Stimulated activated CD8-positive, alpha-beta memory T cell treated with anti-CD3 and anti-CD28 coated beads, Interleukin-7, amount 100 ng/mL, for 24 hours (primary cell): ENCODE data around the gene MZF1.
"Not testable (repeated sequence)": the region's sequence is repeated elsewhere in the genome, so short reads cannot be mapped to it uniquely, and the experiment has no call there.

Experiments used
- DNase-seq: peaks from one replicate; pipeline ENCODE4 v3.0.0-alpha.2; 2020; ENCODE audit warnings: low read depth

Gene MZF1

DNA sequence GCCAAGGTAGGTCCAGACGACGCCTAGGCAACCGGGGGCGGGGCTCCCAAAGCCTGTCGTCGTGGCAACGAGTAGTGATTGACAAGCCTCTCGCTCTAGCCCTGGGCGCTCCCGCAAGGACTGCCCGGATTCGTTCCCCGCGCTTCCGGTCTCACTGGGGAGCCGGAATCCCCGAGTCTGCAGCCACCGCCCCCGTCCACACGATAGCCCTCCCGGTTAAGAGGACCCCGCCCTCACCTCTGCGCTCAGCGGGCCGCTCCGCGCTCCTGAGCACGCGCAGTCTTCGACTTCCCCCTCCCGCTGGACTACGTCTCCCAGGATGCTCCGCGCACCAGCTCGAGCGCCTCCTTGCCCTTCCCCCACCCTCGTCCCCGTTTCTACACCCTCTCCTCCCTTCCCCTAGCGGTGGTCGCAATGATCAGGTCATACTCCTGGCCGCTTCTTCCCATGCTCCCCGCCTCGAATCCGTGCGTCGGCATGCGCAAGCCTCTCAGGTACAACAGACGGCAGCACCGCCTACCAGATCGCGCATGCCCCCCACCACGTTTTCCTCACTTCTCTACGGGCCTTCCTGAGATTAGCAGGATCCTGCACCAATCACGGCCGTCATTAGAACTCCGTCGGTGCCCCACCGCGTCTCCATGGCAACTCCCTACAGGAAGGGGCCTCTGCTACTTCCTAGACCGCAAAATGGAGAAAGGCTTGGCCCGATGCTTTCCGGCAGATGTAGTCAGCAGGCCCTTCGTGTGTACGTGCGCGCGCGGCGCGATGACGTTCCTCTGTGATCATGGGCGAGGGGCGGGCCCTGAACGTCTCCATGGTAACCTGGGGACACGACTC is at the start of gene MZF1:
TSS of gene MZF1 (minus strand) at position 518 of the 840 bp plus-strand sequence. CDS start 1,946 bp downstream, outside the sequence.
- peak; percentile 99 for DNase-seq

DNA sequence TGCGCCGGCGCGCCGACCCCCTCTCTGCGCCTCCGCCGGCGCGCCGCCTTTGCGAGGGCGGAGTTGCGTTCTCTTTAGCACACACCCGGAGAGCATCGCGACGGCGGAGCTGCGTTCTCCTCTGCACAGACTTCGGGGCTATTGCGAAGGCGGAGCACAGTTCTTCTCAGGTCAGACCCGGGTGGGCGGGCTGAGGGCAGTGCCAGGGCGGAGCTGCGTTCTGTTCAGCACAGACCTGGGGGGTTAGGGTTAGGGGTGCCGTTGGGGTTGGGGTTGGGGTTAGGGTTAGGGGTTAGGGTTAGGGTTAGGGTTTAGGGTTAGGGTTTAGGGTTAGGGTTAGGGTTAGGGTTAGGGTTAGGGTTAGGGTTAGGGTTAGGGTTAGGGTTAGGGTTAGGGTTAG is 34.1 kb upstream of the MZF1 start:
- DNase-seq = not testable (repeated sequence)

DNA sequence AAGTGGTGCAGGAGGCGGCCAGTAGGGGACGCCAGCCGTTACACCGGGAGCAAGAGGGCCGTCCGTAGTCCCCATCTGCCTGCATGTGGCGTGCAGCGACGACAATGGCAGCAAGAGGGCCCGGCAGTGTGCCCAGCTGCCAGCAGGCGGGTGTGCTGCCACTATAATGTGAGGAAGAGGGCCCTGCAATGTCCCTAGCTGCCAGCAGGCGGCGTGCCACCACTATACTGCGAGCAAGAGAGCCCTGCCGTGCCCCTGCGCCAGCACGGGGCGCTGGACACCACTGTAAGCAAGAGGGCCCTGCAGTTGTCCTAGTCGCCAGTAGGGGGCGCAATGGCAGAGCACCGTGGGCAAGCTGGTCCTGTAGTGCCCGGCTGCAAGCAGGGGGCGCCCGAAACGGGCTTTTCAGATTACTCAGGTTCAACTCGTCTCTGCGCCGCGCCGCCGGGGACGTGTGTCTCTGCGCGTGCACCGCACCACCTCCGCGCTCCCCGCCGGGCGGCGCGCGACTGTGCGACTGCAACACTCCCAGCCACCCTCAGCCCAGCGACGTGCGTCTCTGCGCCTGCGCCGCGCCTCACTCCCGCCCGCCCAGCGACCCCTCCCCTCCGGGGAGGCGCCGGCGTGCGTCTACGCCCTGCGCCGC is 33.2 kb upstream of the MZF1 start:
- not testable (repeated sequence) for DNase-seq

DNA sequence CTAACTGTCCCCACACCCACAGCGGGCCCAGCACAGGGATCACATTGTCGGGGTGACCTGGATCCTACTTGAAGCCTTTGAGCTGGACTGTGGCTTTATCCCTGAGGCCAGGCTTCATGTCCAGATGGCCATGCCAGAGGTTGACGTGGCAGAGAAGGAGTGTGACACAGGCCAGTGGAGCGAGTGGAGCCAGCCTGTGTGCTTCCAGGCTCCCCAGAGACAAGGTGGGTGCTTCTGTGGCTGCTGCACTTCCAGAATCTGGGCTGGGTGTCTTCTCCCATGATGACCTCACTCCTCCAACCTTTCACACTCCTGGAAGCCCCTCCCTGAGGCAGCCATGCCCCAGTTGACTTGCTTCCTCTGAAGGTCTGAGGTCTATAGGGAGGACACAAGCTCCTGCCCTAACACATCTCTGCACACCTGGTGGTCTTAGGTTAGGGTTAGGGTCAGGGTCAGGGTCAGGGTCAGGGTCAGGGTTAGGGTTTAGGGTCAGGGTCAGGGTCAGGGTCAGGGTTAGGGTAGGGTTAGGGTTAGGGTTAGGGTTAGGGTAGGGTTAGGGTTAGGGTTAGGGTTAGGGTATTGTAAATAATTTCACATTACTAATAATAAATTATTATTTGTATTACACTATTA is 13.1 kb upstream of the MZF1 start:
- no peak for DNase-seq

DNA sequence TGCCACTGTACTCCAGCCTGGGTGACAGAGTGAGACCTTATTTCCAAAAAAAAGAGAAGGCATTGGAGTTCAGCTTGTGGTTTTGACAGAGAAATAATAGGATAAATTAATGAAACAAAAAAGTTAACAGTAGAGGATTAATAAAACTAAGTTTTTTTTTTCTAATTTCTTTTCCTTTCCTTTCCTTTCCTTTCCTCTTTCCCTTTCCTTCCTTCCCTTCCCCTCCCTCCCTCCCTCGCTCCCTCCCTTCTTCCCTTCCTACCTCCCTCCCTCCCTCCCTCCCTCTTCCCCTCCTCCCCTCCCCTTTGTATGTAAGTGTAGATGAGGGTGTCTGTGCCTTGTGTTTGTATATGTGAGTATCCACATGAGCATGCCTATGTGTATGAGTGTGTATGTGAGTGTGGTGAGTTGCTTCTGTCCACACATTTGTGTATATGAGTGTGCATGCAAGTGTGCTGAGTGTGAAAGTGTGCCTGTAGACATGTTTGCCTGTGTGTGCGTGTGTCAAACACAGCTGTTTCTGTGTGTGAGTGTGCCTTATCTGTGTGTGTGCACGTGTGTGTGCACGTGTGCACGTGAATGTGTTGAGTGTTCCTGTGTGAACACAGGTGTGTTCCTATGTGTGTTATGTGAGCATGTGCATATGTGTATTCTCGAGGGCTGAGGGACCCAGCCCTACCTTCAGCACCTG is 12.5 kb upstream of the MZF1 start:
- no peak for DNase-seq

DNA sequence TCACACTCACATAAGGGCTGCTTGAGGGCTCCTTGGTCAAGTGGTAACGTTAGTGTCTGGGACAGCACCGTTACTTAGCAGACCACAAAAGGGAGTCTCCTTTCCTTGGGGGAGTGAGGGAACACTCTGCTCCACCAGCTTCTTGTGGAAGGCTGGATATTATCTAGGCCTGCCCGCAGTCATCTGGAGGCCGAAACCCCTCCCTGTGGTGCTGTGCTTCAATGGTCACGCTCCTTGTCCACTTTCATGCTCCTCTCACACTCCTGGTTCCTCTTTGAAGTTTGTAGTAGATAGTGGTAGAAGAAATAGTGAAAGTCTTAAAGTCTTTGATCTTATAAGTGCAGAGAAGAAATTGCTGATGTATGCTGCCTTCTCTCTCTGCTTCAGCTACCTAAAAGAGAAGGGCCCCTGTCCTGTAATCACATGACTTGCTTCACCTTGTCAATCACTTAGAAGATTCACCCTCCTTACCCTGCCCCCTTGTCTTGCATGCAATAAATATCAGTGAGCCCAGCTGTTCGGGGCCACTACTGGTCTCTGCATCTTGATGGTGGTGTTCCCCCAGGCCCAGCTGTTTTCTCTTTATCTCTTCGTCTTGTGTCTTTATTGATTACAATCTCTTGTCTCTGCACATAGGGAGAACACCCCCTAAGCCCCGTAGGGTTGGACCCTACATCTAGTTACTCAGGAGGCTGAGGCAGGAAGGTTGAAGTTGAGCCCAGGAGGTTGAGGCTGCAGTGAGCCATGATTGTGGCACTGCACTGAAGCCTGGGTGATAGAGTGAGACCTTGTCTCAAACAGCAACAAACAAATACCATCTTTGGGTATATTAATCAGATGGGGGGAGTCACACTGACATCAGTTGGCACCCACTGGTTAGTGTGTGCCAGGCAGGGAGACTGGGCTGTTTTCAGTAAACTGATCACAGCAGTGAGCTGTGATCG is 11.6 kb upstream of the MZF1 start:
- DNase-seq = no peak

DNA sequence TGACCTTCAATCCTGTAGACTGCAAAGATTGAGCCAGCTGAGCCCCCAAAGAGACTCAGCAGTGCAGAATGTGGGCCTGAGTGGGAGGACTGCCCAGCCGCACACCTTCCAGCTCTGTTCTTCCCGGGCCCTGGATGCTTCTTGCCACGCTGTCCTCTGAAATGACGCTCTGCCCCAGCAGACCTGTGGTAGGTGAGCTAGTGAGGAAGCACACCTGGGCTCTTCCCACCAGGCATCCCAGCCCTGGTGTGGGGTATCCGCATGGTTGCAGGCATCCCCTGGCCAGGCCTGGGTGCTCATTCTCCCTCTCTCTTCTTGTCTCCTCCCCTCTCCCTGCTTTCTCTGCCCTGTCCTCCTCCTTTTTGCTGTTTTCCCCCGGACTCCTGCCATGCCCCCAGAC is 9.8 kb upstream of the MZF1 start:
- no peak for DNase-seq

DNA sequence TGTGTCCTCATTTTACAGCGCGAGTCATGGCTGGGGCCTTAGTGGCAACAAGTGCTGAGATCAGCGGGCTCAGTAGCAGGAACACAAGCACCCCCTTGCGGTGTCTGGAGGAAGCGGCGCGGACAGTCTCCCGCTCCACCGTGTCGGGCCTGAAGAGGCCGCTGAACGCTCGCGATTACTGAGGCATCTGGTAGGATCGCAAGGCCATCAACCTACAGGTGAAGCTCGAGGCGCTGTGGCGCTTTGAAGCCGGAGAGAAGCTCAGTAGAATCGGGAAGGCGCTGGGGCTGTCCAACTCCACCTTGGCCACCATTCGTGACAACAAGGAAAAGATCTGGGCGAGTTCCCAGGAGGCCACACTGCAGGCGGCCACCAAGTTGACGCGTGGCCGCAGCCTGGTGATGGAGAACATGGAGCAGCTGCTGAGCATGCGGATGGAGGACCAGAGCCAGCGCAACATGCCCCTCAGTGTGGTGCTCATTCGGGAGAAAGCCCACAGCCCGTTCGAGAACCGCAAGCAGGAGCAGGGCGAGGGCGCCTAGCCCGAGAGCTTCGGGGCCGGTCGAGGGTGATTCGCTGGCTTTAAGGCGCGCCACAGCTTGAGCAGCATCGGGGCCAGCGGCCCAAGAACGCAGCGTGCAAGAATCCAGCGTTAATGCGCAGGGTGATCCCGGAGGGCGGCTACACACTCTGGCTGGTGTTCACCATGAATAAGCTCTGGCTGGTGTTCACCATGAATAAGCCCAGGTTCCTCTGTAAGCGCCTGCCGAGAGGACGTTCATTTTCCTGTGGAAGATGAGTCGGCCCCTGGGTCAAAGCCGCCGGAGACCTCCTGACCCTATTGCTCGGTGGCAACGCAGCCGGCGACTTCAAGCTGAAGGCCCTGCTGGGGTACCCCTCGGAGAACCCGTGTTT is 8.3 kb upstream of the MZF1 start:
- DNase-seq = peak; percentile 88

DNA sequence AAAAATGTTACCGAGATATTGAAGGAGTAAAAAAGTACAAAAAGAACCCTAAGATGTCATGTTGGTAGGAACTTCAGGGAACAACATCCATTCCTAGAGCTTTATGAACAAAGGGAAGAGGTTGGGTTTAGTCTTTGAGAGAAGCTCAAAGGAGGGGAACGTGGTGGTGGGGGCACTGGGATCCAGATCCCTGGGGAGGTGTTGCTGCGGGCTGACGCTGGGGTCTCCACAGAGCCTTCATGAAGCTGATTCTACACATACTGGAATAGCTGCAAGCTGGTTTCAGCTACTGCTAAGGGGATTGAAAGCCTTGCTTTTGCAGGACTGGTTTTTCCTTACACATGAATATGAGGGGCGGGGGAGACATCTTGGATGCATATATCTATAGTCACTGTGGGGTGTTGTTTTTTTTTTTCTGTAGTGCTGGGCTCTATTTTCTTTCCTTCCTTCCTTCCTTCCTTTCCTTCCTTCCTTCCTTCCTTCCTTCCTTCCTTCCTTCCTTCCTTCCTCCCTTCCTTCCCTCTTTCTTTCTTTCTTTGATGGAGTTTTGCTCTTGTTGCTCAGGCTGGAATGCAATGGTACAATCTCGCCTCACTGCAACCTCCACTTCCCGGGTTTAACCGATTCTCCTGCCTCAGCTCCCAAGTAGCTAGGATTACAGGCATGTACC is 6.5 kb upstream of the MZF1 start:
- no peak for DNase-seq

DNA sequence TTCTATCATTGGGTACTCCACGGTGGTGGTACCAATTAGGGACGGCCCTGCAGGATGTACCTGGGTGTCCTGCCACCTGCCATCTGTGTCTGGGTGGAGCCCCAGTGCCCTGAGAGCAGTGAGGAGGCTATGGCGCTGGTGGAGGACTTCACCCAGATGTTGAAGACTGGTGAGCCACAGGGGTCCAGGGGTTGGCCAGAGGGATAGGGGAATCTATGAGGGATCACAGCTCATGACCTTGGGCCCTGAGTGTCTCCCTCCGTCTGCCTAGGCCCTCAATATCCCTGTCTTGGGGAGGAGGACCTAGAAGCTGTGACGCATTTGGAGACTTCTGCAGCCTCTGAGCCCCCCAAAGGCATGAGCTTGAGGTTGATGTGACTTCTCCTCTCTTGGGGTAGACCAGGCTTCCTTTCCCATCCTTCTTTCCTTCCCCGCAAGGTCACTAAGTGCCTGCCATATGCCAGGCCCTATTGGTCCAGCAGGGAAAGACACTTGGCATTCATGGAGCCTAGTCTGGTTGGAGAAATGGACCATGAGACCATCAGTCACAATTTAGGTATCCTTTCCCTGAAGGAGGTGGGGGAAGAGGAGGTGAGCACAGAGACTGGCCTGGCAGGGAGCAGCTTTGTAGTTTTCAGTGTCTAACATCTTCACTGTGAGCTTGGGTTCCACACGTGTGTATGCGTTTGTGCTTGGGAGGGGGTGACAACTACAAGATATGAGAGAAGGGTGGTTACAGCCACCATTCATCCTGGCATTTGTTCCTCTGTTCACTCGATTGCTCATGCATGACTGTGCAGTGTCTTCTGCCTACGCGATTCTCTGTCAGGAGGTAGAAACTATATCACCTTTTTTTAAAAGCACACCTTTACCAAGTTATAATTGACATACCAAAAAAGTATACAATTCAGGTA is 5.1 kb upstream of the MZF1 start:
- DNase-seq = no peak

DNA sequence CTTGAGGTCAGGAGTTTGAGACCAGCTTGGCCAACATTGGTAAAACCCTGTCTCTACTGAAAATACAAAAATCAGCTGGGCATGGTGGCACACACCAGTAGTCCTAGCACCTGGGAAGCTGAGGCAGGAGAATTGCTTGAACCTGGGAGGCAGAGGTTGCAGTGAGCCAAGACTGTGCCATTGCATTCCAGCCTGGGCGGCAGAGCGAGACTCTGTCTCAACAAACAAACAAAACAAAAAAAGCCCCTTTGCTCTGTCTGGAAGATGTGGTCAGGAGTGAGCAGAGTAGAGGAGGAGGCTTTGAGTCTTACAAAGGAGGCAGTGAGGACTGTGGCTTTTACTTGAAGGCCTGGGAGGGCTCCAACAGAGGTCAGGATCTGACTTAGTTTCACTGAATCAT is 4.4 kb upstream of the MZF1 start:
- DNase-seq = not testable (repeated sequence)

DNA sequence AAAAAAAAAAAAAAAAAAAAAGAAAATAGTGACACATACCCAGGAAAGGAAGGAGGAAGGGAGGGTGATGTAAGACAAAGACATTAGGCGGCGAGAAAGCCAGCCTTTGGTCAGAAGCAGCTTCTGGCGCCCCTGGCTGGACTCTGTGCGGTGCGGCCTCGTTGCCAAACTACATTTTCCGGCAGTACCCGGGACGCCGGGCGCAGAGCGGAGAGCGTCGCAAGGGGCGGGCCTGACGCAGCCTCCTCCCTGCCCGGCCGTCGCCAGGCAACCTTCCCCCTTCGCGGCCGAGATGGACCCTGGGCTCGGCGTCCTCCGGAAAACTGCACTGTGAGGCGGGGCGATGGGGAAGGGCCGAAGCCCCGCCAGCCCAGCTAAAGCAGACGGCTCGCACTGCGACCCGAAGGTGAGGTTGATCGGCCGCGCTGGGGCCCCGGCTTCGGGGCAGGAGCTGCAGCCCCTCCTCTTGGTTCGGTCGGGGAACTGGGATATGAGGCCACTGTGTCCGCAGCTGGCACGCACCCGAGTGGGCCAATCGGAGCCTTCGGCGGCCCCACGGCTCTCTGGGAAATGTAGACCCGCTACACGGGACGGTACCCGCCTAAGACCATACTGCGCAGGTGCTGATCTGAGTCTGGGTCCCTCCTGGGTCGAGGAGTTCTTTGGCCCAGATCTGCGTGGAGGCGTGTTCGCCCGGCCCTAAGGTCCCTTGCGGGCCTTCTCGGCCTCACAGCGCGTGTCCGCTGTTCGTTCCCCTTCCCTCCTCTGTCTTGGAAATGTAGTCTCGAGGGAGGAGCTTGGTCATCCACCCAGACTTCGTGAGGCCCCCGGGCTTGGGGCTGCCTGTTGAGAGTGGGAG is 2.3 kb upstream of the MZF1 start:
- DNase-seq = peak; percentile 54

DNA sequence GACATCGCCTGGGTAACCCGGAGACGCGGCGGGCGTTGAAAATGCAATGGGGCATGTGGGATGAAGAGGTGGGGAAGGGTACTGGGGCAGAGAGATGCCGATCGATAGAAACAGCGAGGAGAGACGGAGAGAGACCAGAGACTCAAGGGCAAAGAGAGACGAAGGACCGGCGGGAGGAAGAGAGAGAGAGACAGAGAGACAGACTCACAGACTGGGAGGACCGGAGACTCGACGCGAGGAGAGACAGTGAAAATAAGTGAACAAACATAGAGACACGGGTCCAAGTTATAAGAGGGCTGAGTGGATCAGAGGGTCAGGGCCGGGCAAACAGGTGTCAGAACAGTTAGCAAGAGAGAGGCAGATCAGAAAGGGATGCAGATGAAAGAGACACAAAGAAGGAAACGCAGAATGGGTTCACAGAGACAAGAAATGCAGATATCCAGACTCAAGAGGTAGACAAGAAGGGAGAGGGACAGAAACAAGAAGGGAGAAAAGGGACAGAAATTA is 576 bp upstream of the MZF1 start:
- DNase-seq = no peak

DNA sequence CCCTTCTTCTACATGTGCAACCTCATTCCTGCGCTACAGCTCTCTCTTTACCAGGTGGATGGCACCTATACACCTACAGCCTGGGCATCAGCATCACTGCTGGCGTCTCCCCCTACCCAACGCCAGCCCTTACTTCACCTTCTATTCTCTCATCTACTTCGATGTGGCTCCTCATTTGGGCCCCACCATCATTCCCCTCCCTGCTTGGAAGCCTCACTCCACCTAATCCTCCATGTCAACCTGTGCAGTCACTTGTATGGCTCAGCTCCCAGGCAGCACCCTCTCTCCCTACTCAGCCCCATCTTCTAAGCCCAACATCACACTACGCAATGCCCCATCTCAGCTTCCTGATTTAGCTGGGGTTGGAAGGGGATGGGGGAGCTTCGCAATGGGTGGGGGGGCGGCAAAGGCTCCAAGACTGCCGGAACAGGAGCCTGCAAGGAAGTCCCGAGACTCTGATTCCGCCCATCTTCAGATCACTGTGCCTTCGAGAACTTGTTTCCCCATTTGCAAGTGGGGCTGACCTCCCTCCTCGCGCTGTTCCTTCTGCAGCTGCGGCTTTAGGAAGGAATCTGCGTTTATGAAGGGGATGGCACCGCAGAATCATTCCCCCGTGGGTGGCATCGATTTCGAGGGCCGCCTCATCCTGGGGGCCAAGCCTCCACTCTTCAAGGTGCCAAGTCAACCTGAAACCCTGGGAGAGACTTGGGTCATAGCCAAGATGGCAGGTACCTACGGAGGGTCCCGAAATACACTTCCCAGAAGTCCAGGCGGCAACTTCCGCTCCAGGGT is 913 bp downstream of the MZF1 start:
- no peak for DNase-seq

DNA sequence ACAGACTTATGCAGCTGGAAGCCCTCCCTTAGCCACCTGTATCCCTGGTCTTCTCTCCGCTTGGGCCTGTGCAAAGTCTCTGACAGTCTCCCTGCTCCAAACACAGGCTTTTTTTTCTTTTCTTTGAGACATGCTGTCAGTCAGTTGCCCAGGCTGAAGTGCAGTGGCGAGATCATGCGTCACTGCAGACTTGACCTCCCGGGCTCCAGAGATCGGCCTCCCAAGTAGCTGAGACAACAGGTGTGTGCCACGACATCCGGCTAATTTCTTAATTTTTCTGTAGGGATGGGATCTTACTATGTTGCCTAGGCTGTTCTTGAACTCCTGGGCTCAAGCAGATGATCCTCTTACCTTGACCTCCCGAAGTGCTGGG is 1.6 kb downstream of the MZF1 start:
- DNase-seq = no peak

DNA sequence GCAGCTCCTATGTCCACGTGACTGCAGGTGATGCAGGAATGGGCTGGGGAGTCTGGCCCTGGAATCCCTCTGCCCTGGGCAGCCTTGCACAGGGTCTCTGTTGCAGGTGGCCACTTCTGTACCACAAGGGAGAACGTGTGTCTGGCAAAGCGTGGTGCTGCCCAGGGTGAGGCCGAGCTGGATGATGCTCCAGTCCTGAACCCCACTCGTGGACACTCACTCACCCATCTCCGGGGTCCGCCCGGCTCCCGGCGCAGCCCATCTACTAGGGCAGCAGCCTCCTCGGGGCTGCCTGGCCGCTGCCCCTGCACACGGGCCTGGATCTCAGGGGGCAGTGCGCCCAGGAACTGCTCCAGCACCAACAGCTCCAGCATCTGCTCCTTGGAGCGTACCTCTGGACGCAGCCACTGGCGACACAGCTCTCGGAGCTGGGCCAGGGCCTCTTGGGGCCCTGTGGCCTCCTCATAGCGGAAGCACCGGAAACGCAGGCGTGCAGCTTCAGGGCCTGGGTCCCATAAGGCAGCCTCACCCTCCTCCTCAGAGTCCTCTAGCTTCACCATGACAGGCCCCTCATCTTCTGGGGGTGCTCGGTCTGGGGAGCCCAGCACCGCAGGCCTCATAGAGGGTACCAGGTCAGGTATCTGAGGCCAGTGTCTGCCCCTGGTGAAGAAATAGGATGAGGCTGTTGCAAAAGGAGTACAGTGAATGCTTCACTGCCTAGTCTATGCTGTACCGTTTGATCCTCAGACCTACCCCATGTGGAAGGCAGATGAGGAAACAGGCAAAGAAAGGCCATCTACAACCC is 2.2 kb downstream of the MZF1 start:
- DNase-seq = no peak
